Testis (tissue), 2 donors: ENCODE data around the gene GTF3A.

ENCODE experiments used
- POLR2A ChIP-seq: fragments of 450-650 bp; IDR thresholded peaks from one replicate; pipeline ENCODE4 v1.6.1; 2017; ENCODE audit warnings: antibody characterized with exemption, mild to moderate bottlenecking, moderate library complexity
- TF ChIP-seq, protein P1 (sequence below), 3 experiments: fragments of 450-650 bp in 2 of 3; fragments of 200-600 bp in 1 of 3; sonication (generic) in 1 of 3; IDR thresholded peaks; one replicate each; pipeline ENCODE4 v1.5.1; 2016 to 2019; ENCODE audit warnings: antibody characterized with exemption in 3 of 3, mild to moderate bottlenecking in 2 of 3, moderate library complexity in 1 of 3

DNA sequence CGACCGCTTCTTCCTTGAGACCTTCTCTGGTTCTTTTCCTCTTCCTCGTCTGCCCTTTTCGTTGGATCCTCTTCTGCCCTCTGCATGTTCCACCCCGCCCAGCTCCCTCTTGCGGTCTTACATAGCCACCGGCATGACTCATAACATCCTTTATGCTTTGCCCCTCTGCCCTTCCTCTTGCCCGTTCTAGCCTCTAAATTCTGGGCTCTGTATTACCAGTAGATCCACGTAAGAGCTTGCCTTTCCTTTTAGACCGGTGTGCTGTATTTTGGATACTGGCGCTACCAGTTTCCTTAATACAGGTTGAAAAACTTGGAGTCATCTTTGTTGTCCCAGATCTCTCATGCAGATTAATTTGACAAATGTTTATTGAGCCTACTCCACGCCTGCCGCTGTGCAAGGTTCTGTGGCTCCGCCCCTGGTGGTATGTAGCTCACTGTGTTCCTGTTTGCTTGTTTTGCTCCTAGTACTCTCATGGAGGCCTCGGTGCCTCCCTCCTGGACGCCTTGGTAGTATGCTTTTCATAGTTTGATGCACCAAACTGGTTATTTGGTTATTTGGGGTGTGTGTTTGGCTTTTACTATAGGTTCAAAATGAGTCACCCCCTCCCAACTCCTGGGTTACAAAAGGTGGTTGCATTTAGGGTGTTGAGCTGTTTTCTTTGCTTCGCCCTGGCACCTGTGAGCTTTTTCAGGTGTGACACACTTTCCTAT lies 1.7 kb downstream of the GTF3A start:
- TF ChIP-seq, protein P1, sequence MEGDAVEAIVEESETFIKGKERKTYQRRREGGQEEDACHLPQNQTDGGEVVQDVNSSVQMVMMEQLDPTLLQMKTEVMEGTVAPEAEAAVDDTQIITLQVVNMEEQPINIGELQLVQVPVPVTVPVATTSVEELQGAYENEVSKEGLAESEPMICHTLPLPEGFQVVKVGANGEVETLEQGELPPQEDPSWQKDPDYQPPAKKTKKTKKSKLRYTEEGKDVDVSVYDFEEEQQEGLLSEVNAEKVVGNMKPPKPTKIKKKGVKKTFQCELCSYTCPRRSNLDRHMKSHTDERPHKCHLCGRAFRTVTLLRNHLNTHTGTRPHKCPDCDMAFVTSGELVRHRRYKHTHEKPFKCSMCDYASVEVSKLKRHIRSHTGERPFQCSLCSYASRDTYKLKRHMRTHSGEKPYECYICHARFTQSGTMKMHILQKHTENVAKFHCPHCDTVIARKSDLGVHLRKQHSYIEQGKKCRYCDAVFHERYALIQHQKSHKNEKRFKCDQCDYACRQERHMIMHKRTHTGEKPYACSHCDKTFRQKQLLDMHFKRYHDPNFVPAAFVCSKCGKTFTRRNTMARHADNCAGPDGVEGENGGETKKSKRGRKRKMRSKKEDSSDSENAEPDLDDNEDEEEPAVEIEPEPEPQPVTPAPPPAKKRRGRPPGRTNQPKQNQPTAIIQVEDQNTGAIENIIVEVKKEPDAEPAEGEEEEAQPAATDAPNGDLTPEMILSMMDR (IDR thresholded peaks at IDR 0.05) = no peak
- no peak for TF ChIP-seq POLR2A
